ENCODE data around the gene ALOX5AP. TPM values are rescaled to one million over a fixed set of nuclear protein-coding genes. Genes with fewer than 3 reads are reported as not detected.
A peak's percentile ranks its signal among the peaks of the same experiment; 100 is the strongest.
"Not testable (repeated sequence)": the region's sequence is repeated elsewhere in the genome, so short reads cannot be mapped to it uniquely, and the experiment has no call there.

Gene ALOX5AP
- polyA plus RNA-seq, 2 donors, result 2.1 to 10.5 TPM

- Histone ChIP-seq H3K27ac (ENCODE audit: low read depth in 2 of 2, low read length in 1 of 2) (peak overlapping the region; percentile 8 to 38), H3K4me1 (ENCODE audit: control insufficient read depth in 2 of 2, insufficient read depth in 2 of 2, low read length in 1 of 2) (peaks cover 7% of the 10 kb centered on the region in 2 donors), H3K27me3 (ENCODE audit: control insufficient read depth in 1 of 2, insufficient read depth in 2 of 2, low read length in 2 of 2) (no peaks in the 10 kb centered on the region), H3K9me3 (ENCODE audit: control insufficient read depth in 2 of 2, insufficient read depth in 1 of 2, low read depth in 1 of 2, low read length in 1 of 2) (no peaks in the 10 kb centered on the region), H3K4me3 (ENCODE audit: low read depth in 1 of 2, low read length in 2 of 2) (no peak overlapping the region), H3K36me3 (ENCODE audit: control insufficient read depth in 2 of 2, insufficient read depth in 2 of 2, low read length in 1 of 2) (no peaks in the 10 kb centered on the region)
- 60 to 62% methylated on average over 7 of the region's 7 CpGs for WGBS, 2 donors
These were observed 8.8 kb downstream of the ALOX5AP start for GRCh38 chr13:30744056-30744680.

GRCh38 chr13:30744681-30745077 is 9.3 kb downstream of the ALOX5AP start:
- 92 to 93% methylated on average over 4 of the region's 4 CpGs for WGBS, 2 donors
- no peak overlapping the region for H3K27ac ChIP-seq (ENCODE audit: low read depth in 2 of 2, low read length in 1 of 2)

GRCh38 chr13:30745906-30746686 is 10.8 kb downstream of the ALOX5AP start:
- peaks cover 7% of the 10 kb centered on the region in 2 donors for H3K4me1 ChIP-seq (ENCODE audit: control insufficient read depth in 2 of 2, insufficient read depth in 2 of 2, low read length in 1 of 2)
- H3K27ac ChIP-seq (ENCODE audit: low read depth in 2 of 2, low read length in 1 of 2), result no peak overlapping the region
- no peak overlapping the region for H3K4me3 ChIP-seq (ENCODE audit: low read depth in 1 of 2, low read length in 2 of 2)
- no peaks in the 10 kb centered on the region for H3K9me3 ChIP-seq (ENCODE audit: control insufficient read depth in 2 of 2, insufficient read depth in 1 of 2, low read depth in 1 of 2, low read length in 1 of 2)
- H3K27me3 ChIP-seq (ENCODE audit: control insufficient read depth in 1 of 2, insufficient read depth in 2 of 2, low read length in 2 of 2), result no peaks in the 10 kb centered on the region
- 52 to 70% methylated on average over 9 of the region's 9 CpGs for WGBS, 2 donors
- H3K36me3 ChIP-seq (ENCODE audit: control insufficient read depth in 2 of 2, insufficient read depth in 2 of 2, low read length in 1 of 2), result no peaks in the 10 kb centered on the region

More at GRCh38 chr13:30744681-30745077, 9.3 kb downstream of the ALOX5AP start:
- Histone ChIP-seq H3K4me1 (ENCODE audit: control insufficient read depth in 2 of 2, insufficient read depth in 2 of 2, low read length in 1 of 2) (peaks cover 7% of the 10 kb centered on the region in 2 donors), H3K36me3 (ENCODE audit: control insufficient read depth in 2 of 2, insufficient read depth in 2 of 2, low read length in 1 of 2) (no peaks in the 10 kb centered on the region), H3K27me3 (ENCODE audit: control insufficient read depth in 1 of 2, insufficient read depth in 2 of 2, low read length in 2 of 2) (no peaks in the 10 kb centered on the region), H3K9me3 (ENCODE audit: control insufficient read depth in 2 of 2, insufficient read depth in 1 of 2, low read depth in 1 of 2, low read length in 1 of 2) (no peaks in the 10 kb centered on the region), H3K4me3 (ENCODE audit: low read depth in 1 of 2, low read length in 2 of 2) (no peak overlapping the region)

- Histone ChIP-seq H3K4me1 (ENCODE audit: control insufficient read depth in 2 of 2, insufficient read depth in 2 of 2, low read length in 1 of 2) (peaks cover 7% of the 10 kb centered on the region in 2 donors), H3K4me3 (ENCODE audit: low read depth in 1 of 2, low read length in 2 of 2) (no peak overlapping the region), H3K36me3 (ENCODE audit: control insufficient read depth in 2 of 2, insufficient read depth in 2 of 2, low read length in 1 of 2) (no peaks in the 10 kb centered on the region), H3K9me3 (ENCODE audit: control insufficient read depth in 2 of 2, insufficient read depth in 1 of 2, low read depth in 1 of 2, low read length in 1 of 2) (no peaks in the 10 kb centered on the region), H3K27ac (ENCODE audit: low read depth in 2 of 2, low read length in 1 of 2) (no peak overlapping the region), H3K27me3 (ENCODE audit: control insufficient read depth in 1 of 2, insufficient read depth in 2 of 2, low read length in 2 of 2) (no peaks in the 10 kb centered on the region)
- 62 to 74% methylated on average over 2 of the region's 2 CpGs for WGBS, 2 donors
These were observed 11.4 kb downstream of the ALOX5AP start for GRCh38 chr13:30746791-30747190.

- H3K27ac ChIP-seq (ENCODE audit: low read depth in 2 of 2, low read length in 1 of 2); H3K4me3 ChIP-seq (ENCODE audit: low read depth in 1 of 2, low read length in 2 of 2); H3K27me3 ChIP-seq (ENCODE audit: control insufficient read depth in 1 of 2, insufficient read depth in 2 of 2, low read length in 2 of 2); H3K9me3 ChIP-seq (ENCODE audit: control insufficient read depth in 2 of 2, insufficient read depth in 1 of 2, low read depth in 1 of 2, low read length in 1 of 2); H3K36me3 ChIP-seq (ENCODE audit: control insufficient read depth in 2 of 2, insufficient read depth in 2 of 2, low read length in 1 of 2); H3K4me1 ChIP-seq (ENCODE audit: control insufficient read depth in 2 of 2, insufficient read depth in 2 of 2, low read length in 1 of 2): not testable (repeated sequence)
- WGBS, 2 donors, result 93 to 94% methylated on average over 6 of the region's 6 CpGs
These were observed 12.5 kb downstream of the ALOX5AP start for GRCh38 chr13:30747845-30748244.

- WGBS, 2 donors, result 80 to 89% methylated on average over 2 of the region's 2 CpGs
These were observed 13.4 kb downstream of the ALOX5AP start for GRCh38 chr13:30748717-30749116.

GRCh38 chr13:30750036-30750435 is 14.7 kb downstream of the ALOX5AP start:
- no peak overlapping the region for H3K27ac ChIP-seq (ENCODE audit: low read depth in 2 of 2, low read length in 1 of 2)
- H3K27me3 ChIP-seq (ENCODE audit: control insufficient read depth in 1 of 2, insufficient read depth in 2 of 2, low read length in 2 of 2), result no peaks in the 10 kb centered on the region
- no peaks in the 10 kb centered on the region for H3K9me3 ChIP-seq (ENCODE audit: control insufficient read depth in 2 of 2, insufficient read depth in 1 of 2, low read depth in 1 of 2, low read length in 1 of 2)
- WGBS, 2 donors, result 64 to 66% methylated on average over 4 of the region's 4 CpGs
- H3K4me1 ChIP-seq (ENCODE audit: control insufficient read depth in 2 of 2, insufficient read depth in 2 of 2, low read length in 1 of 2), result peaks cover 0 to 2% of the 10 kb centered on the region in 2 donors
- H3K36me3 ChIP-seq (ENCODE audit: control insufficient read depth in 2 of 2, insufficient read depth in 2 of 2, low read length in 1 of 2), result no peaks in the 10 kb centered on the region
- no peak overlapping the region for H3K4me3 ChIP-seq (ENCODE audit: low read depth in 1 of 2, low read length in 2 of 2)

More at GRCh38 chr13:30748717-30749116, 13.4 kb downstream of the ALOX5AP start:
- Histone ChIP-seq H3K27ac (ENCODE audit: low read depth in 2 of 2, low read length in 1 of 2) (no peak overlapping the region), H3K9me3 (ENCODE audit: control insufficient read depth in 2 of 2, insufficient read depth in 1 of 2, low read depth in 1 of 2, low read length in 1 of 2) (no peaks in the 10 kb centered on the region), H3K4me1 (ENCODE audit: control insufficient read depth in 2 of 2, insufficient read depth in 2 of 2, low read length in 1 of 2) (peaks cover 6 to 7% of the 10 kb centered on the region in 2 donors), H3K27me3 (ENCODE audit: control insufficient read depth in 1 of 2, insufficient read depth in 2 of 2, low read length in 2 of 2) (no peaks in the 10 kb centered on the region), H3K36me3 (ENCODE audit: control insufficient read depth in 2 of 2, insufficient read depth in 2 of 2, low read length in 1 of 2) (no peaks in the 10 kb centered on the region), H3K4me3 (ENCODE audit: low read depth in 1 of 2, low read length in 2 of 2) (no peak overlapping the region)

GRCh38 chr13:30751183-30751933 is 16.0 kb downstream of the ALOX5AP start:
- Histone ChIP-seq H3K4me3 (ENCODE audit: low read depth in 1 of 2, low read length in 2 of 2) (no peak overlapping the region), H3K27ac (ENCODE audit: low read depth in 2 of 2, low read length in 1 of 2) (no peak overlapping the region), H3K4me1 (ENCODE audit: control insufficient read depth in 2 of 2, insufficient read depth in 2 of 2, low read length in 1 of 2) (no peaks in the 10 kb centered on the region), H3K36me3 (ENCODE audit: control insufficient read depth in 2 of 2, insufficient read depth in 2 of 2, low read length in 1 of 2) (no peaks in the 10 kb centered on the region), H3K27me3 (ENCODE audit: control insufficient read depth in 1 of 2, insufficient read depth in 2 of 2, low read length in 2 of 2) (no peaks in the 10 kb centered on the region), H3K9me3 (ENCODE audit: control insufficient read depth in 2 of 2, insufficient read depth in 1 of 2, low read depth in 1 of 2, low read length in 1 of 2) (no peaks in the 10 kb centered on the region)
- WGBS, 2 donors, result 81 to 87% methylated on average over 8 of the region's 8 CpGs

- no peak overlapping the region for H3K4me3 ChIP-seq (ENCODE audit: low read depth in 1 of 2, low read length in 2 of 2)
- H3K9me3 ChIP-seq (ENCODE audit: control insufficient read depth in 2 of 2, insufficient read depth in 1 of 2, low read depth in 1 of 2, low read length in 1 of 2), result no peaks in the 10 kb centered on the region
- H3K27me3 ChIP-seq (ENCODE audit: control insufficient read depth in 1 of 2, insufficient read depth in 2 of 2, low read length in 2 of 2), result no peaks in the 10 kb centered on the region
- no peak overlapping the region for H3K27ac ChIP-seq (ENCODE audit: low read depth in 2 of 2, low read length in 1 of 2)
- no peaks in the 10 kb centered on the region for H3K4me1 ChIP-seq (ENCODE audit: control insufficient read depth in 2 of 2, insufficient read depth in 2 of 2, low read length in 1 of 2)
- WGBS, 2 donors, result 70 to 71% methylated on average over 11 of the region's 11 CpGs
- no peaks in the 10 kb centered on the region for H3K36me3 ChIP-seq (ENCODE audit: control insufficient read depth in 2 of 2, insufficient read depth in 2 of 2, low read length in 1 of 2)
These were observed 17.0 kb downstream of the ALOX5AP start for GRCh38 chr13:30752201-30752797.

Measured in esophagus (tissue), 2 donors.